Thyroid gland (tissue), 4 donors: ENCODE measurements around the gene GOLGA3. TPM values are rescaled to one million over a fixed set of nuclear protein-coding genes. Genes with fewer than 3 reads are reported as not detected.

ENCODE experiments used
- DNase-seq, 2 donors: peaks; one replicate each; pipeline ENCODE4 v3.0.0-alpha.2; 2019
- H3K27ac ChIP-seq, 3 donors: fragments of 200-600 bp; sonication (generic); 1 replicate in 2 of 3; 2 replicates in 1 of 3; pipeline ENCODE4 v1.5.1; 2016 to 2019; ENCODE audit warnings: mild to moderate bottlenecking in 1 of 3, moderate library complexity in 1 of 3
- H3K27me3 ChIP-seq: fragments of 200-600 bp; sonication (generic); one replicate; pipeline ENCODE4 v1.5.1; 2019
- H3K36me3 ChIP-seq, 2 donors: fragments of 200-600 bp; sonication (generic); one replicate each; pipeline ENCODE4 v1.5.1; 2016 to 2019
- H3K4me1 ChIP-seq, 2 donors: fragments of 200-600 bp; sonication (generic); one replicate each; pipeline ENCODE4 v1.5.1; 2017 to 2019
- H3K4me3 ChIP-seq, 3 donors: fragments of 200-600 bp; sonication (generic); replicated peaks in 1 of 3; 1 replicate in 2 of 3; 2 replicates in 1 of 3; pipeline ENCODE4 v1.5.1; 2016; ENCODE audit warnings: mild to moderate bottlenecking in 1 of 3
- H3K9me3 ChIP-seq: fragments of 200-600 bp; sonication (generic); one replicate; pipeline ENCODE4 v1.5.1; 2017
- POLR2A ChIP-seq, 2 donors: fragments of 450-650 bp; IDR thresholded peaks; one replicate each; pipeline ENCODE4 v1.6.1; 2017; ENCODE audit warnings: antibody characterized with exemption in 2 of 2, mild to moderate bottlenecking in 2 of 2, moderate library complexity in 1 of 2
- WGBS, 2 donors: methylation state at CpG; one replicate each; pipeline ENCODE4 v1.1.5; 2017; 5-methylcytosine and 5-hydroxymethylcytosine counted together
- intact Hi-C: fragments of 100-400 bp; cut with DNase I; formaldehyde crosslinking; loops from one replicate; pipeline ENCODE4 v1.15.1; 2023
- total RNA-seq, 4 donors: library from RNA; depleted of rRNA; stranded (reverse); fragments of >200 nt; gene quantifications; one replicate each; pipeline ENCODE4 v1.2.3, GENCODE V29; 2016
- TF ChIP-seq, protein P1 (sequence below), 6 experiments: fragments of 200-600 bp in 3 of 6; fragments of 450-650 bp in 3 of 6; sonication (generic) in 3 of 6; IDR thresholded peaks; one replicate each; pipeline ENCODE4 v1.5.1; 2016 to 2019; ENCODE audit warnings: antibody characterized with exemption in 6 of 6, mild to moderate bottlenecking in 2 of 6, inconsistent platforms in 1 of 6, moderate library complexity in 1 of 6

The GOLGA3 gene
- total RNA-seq, 4 donors from 2014 or later, result 73.8 to 106 (median 88.8) TPM

DNA sequence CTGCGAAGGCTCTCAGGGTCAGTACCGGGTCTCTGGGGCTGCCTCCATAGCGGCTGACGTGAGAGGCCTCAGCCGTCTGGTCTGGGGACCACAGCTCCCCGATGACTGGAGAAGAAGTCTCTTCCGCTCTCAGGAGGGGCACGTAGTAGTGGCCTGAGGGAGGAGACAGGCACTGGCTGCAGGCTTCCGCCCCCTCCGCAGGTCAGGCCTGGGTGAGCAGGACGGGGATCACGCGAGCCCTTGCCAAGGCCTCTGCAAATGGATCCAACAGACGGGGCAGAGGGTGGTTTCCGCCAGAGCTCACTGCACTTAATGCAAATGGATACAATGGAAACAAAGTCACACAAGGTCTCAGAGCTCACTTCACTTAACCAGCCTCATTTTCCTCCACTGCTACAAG, 91.8 kb downstream of the GOLGA3 start:
- Histone ChIP-seq H3K36me3 (peaks cover 73 to 89% of the 10 kb centered on the region in 2 donors), H3K4me1 (no peaks in the 10 kb centered on the region), H3K9me3 (no peaks in the 10 kb centered on the region), H3K4me3 (no peak overlapping the region), H3K27ac (no peak overlapping the region), H3K27me3 (no peaks in the 10 kb centered on the region)
- DNase-seq, result no peak
- intact Hi-C loops, result no loop called here
- WGBS, 2 donors, result 79 to 92% methylated on average over 6 to 9 of the region's 15 CpGs
- TF ChIP-seq, protein P1, sequence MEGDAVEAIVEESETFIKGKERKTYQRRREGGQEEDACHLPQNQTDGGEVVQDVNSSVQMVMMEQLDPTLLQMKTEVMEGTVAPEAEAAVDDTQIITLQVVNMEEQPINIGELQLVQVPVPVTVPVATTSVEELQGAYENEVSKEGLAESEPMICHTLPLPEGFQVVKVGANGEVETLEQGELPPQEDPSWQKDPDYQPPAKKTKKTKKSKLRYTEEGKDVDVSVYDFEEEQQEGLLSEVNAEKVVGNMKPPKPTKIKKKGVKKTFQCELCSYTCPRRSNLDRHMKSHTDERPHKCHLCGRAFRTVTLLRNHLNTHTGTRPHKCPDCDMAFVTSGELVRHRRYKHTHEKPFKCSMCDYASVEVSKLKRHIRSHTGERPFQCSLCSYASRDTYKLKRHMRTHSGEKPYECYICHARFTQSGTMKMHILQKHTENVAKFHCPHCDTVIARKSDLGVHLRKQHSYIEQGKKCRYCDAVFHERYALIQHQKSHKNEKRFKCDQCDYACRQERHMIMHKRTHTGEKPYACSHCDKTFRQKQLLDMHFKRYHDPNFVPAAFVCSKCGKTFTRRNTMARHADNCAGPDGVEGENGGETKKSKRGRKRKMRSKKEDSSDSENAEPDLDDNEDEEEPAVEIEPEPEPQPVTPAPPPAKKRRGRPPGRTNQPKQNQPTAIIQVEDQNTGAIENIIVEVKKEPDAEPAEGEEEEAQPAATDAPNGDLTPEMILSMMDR (IDR thresholded peaks at IDR 0.05), result no peak
- no peak for TF ChIP-seq POLR2A (IDR thresholded peaks at IDR 0.05)

DNA sequence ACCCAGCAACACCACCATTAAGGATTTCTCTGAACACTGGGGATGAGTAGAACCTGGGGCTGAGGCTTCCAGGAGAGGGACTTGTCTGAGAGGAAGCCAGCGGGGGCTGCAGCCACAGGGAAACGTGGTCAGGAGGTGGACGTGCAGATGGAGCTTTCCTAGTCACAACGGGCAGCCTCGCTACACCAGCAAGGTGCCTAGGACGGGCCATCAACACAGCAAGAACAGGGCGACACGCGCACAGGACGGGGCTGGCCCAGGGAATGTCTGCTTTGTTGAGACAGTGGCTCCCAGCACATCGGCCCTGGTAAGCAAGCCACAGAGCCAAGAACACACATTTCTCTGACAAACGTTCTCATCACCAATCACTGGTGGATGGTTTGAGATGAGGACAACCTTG, 92.3 kb downstream of the GOLGA3 start:
- Histone ChIP-seq H3K4me1 (no peaks in the 10 kb centered on the region), H3K27me3 (no peaks in the 10 kb centered on the region), H3K4me3 (no peak overlapping the region), H3K36me3 (peaks cover 78 to 89% of the 10 kb centered on the region in 2 donors), H3K27ac (no peak overlapping the region), H3K9me3 (no peaks in the 10 kb centered on the region)
- 88 to 96% methylated on average over 11 to 12 of the region's 12 CpGs for WGBS, 2 donors
- no peak for DNase-seq
- TF ChIP-seq, protein P1 (IDR thresholded peaks at IDR 0.05), result no peak
- TF ChIP-seq POLR2A (IDR thresholded peaks at IDR 0.05), result no peak
- intact Hi-C loops, result no loop called here

DNA sequence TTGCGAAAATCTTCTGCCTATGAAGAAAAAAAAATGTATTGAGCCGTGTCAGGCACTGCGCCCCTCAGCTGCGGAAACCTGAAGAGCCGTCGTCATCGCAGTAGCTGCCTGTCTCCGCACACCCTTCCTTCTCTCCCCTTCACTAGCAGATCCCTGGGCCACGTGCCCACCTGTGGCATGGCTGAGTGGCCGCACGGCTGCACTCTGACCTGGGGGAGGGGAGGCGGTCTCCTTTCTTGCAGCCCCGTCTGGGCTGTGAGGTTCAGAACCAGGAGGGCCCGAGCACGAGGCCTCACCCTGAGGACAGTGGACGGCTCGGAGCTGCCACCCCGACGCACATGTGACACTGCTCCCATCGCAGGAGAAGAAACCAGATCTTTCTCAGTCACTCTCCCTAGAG, 93.2 kb downstream of the GOLGA3 start:
- Histone ChIP-seq H3K4me3 (no peak overlapping the region), H3K27ac (no peak overlapping the region), H3K27me3 (no peaks in the 10 kb centered on the region), H3K9me3 (no peaks in the 10 kb centered on the region), H3K4me1 (no peaks in the 10 kb centered on the region), H3K36me3 (peaks cover 77 to 89% of the 10 kb centered on the region in 2 donors)
- TF ChIP-seq, protein P1 (IDR thresholded peaks at IDR 0.05), result no peak
- TF ChIP-seq POLR2A (IDR thresholded peaks at IDR 0.05), result no peak
- 90 to 91% methylated on average over 18 to 20 of the region's 20 CpGs for WGBS, 2 donors
- intact Hi-C loops, result no loop called here
- DNase-seq, result no peak

DNA sequence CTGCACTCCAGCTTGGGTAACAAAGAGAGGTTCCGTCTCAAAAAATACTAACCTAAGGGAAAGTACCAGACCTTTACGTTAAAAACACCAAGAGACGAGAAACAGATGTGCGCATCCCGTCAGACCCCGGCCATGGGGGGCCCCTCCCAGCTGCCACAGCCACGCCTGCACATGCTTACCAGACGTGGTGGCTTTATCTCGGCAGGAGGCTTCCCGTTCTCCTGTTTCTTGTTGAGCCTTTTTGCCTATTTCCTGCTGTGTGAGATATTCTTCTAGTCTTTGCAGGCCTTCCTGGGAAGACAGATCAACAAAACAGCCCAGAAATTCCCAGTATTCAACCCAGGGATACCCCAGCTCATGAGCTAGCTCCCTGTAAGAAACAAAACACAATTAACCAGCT, 94.5 kb downstream of the GOLGA3 start:
- Histone ChIP-seq H3K27ac (no peak overlapping the region), H3K36me3 (peaks cover 65 to 78% of the 10 kb centered on the region in 2 donors), H3K4me3 (no peak overlapping the region), H3K9me3 (no peaks in the 10 kb centered on the region), H3K4me1 (no peaks in the 10 kb centered on the region), H3K27me3 (no peaks in the 10 kb centered on the region)
- DNase-seq, result no peak
- 74 to 88% methylated on average over 10 of the region's 10 CpGs for WGBS, 2 donors
- intact Hi-C loops, result no loop called here
- TF ChIP-seq, protein P1 (IDR thresholded peaks at IDR 0.05), result no peak
- no peak for TF ChIP-seq POLR2A (IDR thresholded peaks at IDR 0.05)

DNA sequence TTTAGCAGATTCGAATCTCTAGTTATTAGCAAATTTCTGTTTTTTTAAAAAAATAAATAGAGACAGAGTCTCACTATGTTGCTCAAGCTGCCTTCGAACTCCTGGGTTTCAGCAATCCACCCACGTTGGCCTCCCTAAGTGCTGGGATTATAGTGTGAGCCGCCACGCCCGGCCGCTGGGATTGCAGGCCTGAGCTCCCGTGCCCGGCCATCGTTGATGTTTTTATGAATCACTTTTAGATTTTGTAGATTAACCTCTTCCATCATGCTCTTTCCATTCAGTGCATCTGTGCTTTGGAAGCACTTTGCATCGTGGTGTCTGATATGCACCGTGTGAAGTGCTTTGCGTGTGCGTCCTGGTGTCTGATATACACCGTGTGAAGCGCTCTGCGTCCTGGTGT, 97.1 kb downstream of the GOLGA3 start:
- DNase-seq, result no peak
- TF ChIP-seq, protein P1 (IDR thresholded peaks at IDR 0.05), result no peak
- no peak for TF ChIP-seq POLR2A (IDR thresholded peaks at IDR 0.05)
- no peak overlapping the region for H3K4me3 ChIP-seq
- H3K27me3 ChIP-seq, result no peaks in the 10 kb centered on the region
- intact Hi-C loops, result no loop called here
- H3K27ac ChIP-seq, result no peak overlapping the region
- H3K4me1 ChIP-seq, result no peaks in the 10 kb centered on the region
- WGBS, 2 donors, result 93 to 96% methylated on average over 17 of the region's 17 CpGs
- peaks cover 70 to 79% of the 10 kb centered on the region in 2 donors for H3K36me3 ChIP-seq
- H3K9me3 ChIP-seq, result no peaks in the 10 kb centered on the region
